HFFc6 (cell line): ENCODE measurements around the gene SPIB. TPM values are rescaled to one million over a fixed set of nuclear protein-coding genes. Genes with fewer than 3 reads are reported as not detected.

Source experiments
- DNase-seq: peaks from one replicate; pipeline ENCODE4 v3.0.0-alpha.2; 2018
- H3K27ac Mint-ChIP-seq: 2 replicates; pipeline ENCODE4 v1.8.0; 2020; ENCODE audit warnings: mild to moderate bottlenecking, mixed read lengths
- H3K27me3 Mint-ChIP-seq: 2 replicates; pipeline ENCODE4 v1.8.0; 2021; ENCODE audit warnings: mild to moderate bottlenecking, moderate library complexity, mixed read lengths; ENCODE audit not compliant: insufficient read depth
- H3K36me3 Mint-ChIP-seq: 2 replicates; pipeline ENCODE4 v1.8.0; 2021; ENCODE audit warnings: low read depth, mixed read lengths
- H3K4me1 Mint-ChIP-seq: 2 replicates; pipeline ENCODE4 v1.8.0; 2020; ENCODE audit warnings: low read depth, mixed read lengths
- H3K4me3 Mint-ChIP-seq: 2 replicates; pipeline ENCODE4 v1.8.0; 2020; ENCODE audit warnings: mild to moderate bottlenecking, moderate library complexity, mixed read lengths
- H3K9me3 Mint-ChIP-seq: 2 replicates; pipeline ENCODE4 v1.8.0; 2020; ENCODE audit warnings: mild to moderate bottlenecking, mixed read lengths
- CTCF ChIP-seq: fragments of 200-600 bp; sonication (generic); IDR thresholded peaks from 2 replicates; pipeline ENCODE4 v1.5.0; 2021; ENCODE audit warnings: antibody characterized with exemption, mild to moderate bottlenecking
- total RNA-seq, 6 experiments: library from RNA; stranded (reverse); fragmentation: NEBNext Ultra II Directional; extraction: Animal tissue kit (Norgen Biotek cat#: 25700); gene quantifications; 2 replicates in 1 of 6; 3 replicates in 5 of 6; pipeline ENCODE4 v1.2.3, GENCODE V29; 2021

SPIB gene
- total RNA-seq, 6 experiments from 2014 or later = not detected

- Mint-ChIP-seq H3K36me3 (no peaks in the 10 kb centered on the region), H3K4me3 (no peak overlapping the region)
Measured at GRCh38 chr19:50444059-50444458, 25.3 kb downstream of the SPIB start.

GRCh38 chr19:50447053-50447452, 28.3 kb downstream of the SPIB start:
- Mint-ChIP-seq H3K27me3 (peaks cover 8% of the 10 kb centered on the region), H3K4me3 (no peak overlapping the region), H3K9me3 (peaks cover 4% of the 10 kb centered on the region), H3K27ac (no peak overlapping the region), H3K4me1 (no peaks in the 10 kb centered on the region), H3K36me3 (no peaks in the 10 kb centered on the region)
- DNase-seq = no peak
- no peak for TF ChIP-seq CTCF

More at GRCh38 chr19:50444059-50444458, 25.3 kb downstream of the SPIB start:
- Mint-ChIP-seq H3K4me1 (no peaks in the 10 kb centered on the region), H3K27me3 (peaks cover 17% of the 10 kb centered on the region), H3K27ac (no peak overlapping the region), H3K9me3 (peaks cover 4% of the 10 kb centered on the region)
- no peak for DNase-seq
- TF ChIP-seq CTCF = no peak

- H3K9me3 Mint-ChIP-seq = peaks cover 4% of the 10 kb centered on the region
- no peaks in the 10 kb centered on the region for H3K36me3 Mint-ChIP-seq
- TF ChIP-seq CTCF = no peak
- H3K27me3 Mint-ChIP-seq = peaks cover 8% of the 10 kb centered on the region
- no peaks in the 10 kb centered on the region for H3K4me1 Mint-ChIP-seq
- DNase-seq = no peak
- H3K4me3 Mint-ChIP-seq = no peak overlapping the region
- H3K27ac Mint-ChIP-seq = no peak overlapping the region
Measured at GRCh38 chr19:50447750-50448149, 29.0 kb downstream of the SPIB start.

GRCh38 chr19:50449236-50449899, 30.6 kb downstream of the SPIB start:
- Mint-ChIP-seq H3K9me3 (peaks cover 4% of the 10 kb centered on the region; the same call in 1 of the 2 replicates), H3K4me1 (no peaks in the 10 kb centered on the region), H3K27ac (no peak overlapping the region), H3K27me3 (peaks cover 12% of the 10 kb centered on the region), H3K4me3 (no peak overlapping the region), H3K36me3 (no peaks in the 10 kb centered on the region)
- DNase-seq = no peak
- TF ChIP-seq CTCF = no peak

- Mint-ChIP-seq H3K4me3 (no peak overlapping the region), H3K27ac (no peak overlapping the region), H3K36me3 (no peaks in the 10 kb centered on the region), H3K27me3 (peaks cover 14% of the 10 kb centered on the region), H3K9me3 (peaks cover 4% of the 10 kb centered on the region; the same call in 1 of the 2 replicates), H3K4me1 (no peaks in the 10 kb centered on the region)
- TF ChIP-seq CTCF = no peak
- no peak for DNase-seq
Measured at GRCh38 chr19:50450369-50451222, 31.9 kb downstream of the SPIB start.
